ENCODE measurements around the gene ERVK3-1.
A peak's percentile ranks its signal among the peaks of the same experiment; 100 is the strongest.
"Not testable (repeated sequence)": the region's sequence is repeated elsewhere in the genome, so short reads cannot be mapped to it uniquely, and the experiment has no call there.

Gene ERVK3-1

GRCh38 chr19:58304748-58305064 is 471 bp upstream of the ERVK3-1 start:
- no peak for DNase-seq (ENCODE audit: low read depth in 2 of 2)

GRCh38 chr19:58305932-58306323 is 751 bp downstream of the ERVK3-1 start:
- no peak for DNase-seq (ENCODE audit: low read depth in 2 of 2)

- DNase-seq (ENCODE audit: low read depth in 2 of 2): no peak
Measured at GRCh38 chr19:58307736-58308135, 2.6 kb downstream of the ERVK3-1 start.

GRCh38 chr19:58310685-58311084 is 5.5 kb downstream of the ERVK3-1 start:
- DNase-seq (ENCODE audit: low read depth in 2 of 2): not testable (repeated sequence)

- DNase-seq (ENCODE audit: low read depth in 2 of 2): no peak
Measured at GRCh38 chr19:58311345-58311865, 6.2 kb downstream of the ERVK3-1 start.

GRCh38 chr19:58315580-58315979 is 10.4 kb downstream of the ERVK3-1 start:
- DNase-seq (ENCODE audit: low read depth in 2 of 2): no peak

- DNase-seq (ENCODE audit: low read depth in 2 of 2): no peak
Measured at GRCh38 chr19:58317476-58318072, 12.4 kb downstream of the ERVK3-1 start.

- no peak for DNase-seq (ENCODE audit: low read depth in 2 of 2)
Measured at GRCh38 chr19:58318297-58318696, 13.1 kb downstream of the ERVK3-1 start.

GRCh38 chr19:58319241-58319640 is 14.1 kb downstream of the ERVK3-1 start:
- DNase-seq (ENCODE audit: low read depth in 2 of 2): no peak

GRCh38 chr19:58325311-58326022 is 20.3 kb downstream of the ERVK3-1 start:
- no peak for DNase-seq (ENCODE audit: low read depth in 2 of 2)

GRCh38 chr19:58326501-58326913 is 21.3 kb downstream of the ERVK3-1 start:
- no peak for DNase-seq (ENCODE audit: low read depth in 2 of 2)

GRCh38 chr19:58326914-58327726 is 21.9 kb downstream of the ERVK3-1 start, which contains the start of gene ZSCAN22:
ZSCAN22 (plus strand) TSS chr19:58326994; CDS start chr19:58334803, 7,809 bp downstream.
- DNase-seq (ENCODE audit: low read depth in 2 of 2): peak; percentile 85 to 91

GRCh38 chr19:58328999-58329398 is 23.8 kb downstream of the ERVK3-1 start:
- peak in 1 of 2 donors; percentile 14 for DNase-seq (ENCODE audit: low read depth in 2 of 2)

GRCh38 chr19:58330458-58330857 is 25.3 kb downstream of the ERVK3-1 start:
- no peak for DNase-seq (ENCODE audit: low read depth in 2 of 2)

GRCh38 chr19:58332697-58333096 is 27.5 kb downstream of the ERVK3-1 start:
- DNase-seq (ENCODE audit: low read depth in 2 of 2): no peak

GRCh38 chr19:58334691-58335249 is 29.6 kb downstream of the ERVK3-1 start:
- DNase-seq (ENCODE audit: low read depth in 2 of 2): no peak

- DNase-seq (ENCODE audit: low read depth in 2 of 2): no peak
Measured at GRCh38 chr19:58335630-58336029, 30.5 kb downstream of the ERVK3-1 start.

- DNase-seq (ENCODE audit: low read depth in 2 of 2): no peak
Measured at GRCh38 chr19:58336216-58336615, 31.0 kb downstream of the ERVK3-1 start.

GRCh38 chr19:58336820-58337219 is 31.6 kb downstream of the ERVK3-1 start:
- no peak for DNase-seq (ENCODE audit: low read depth in 2 of 2)

GRCh38 chr19:58338336-58338735 is 33.2 kb downstream of the ERVK3-1 start:
- DNase-seq (ENCODE audit: low read depth in 2 of 2): no peak

GRCh38 chr19:58338825-58339558 is 33.8 kb downstream of the ERVK3-1 start:
- no peak for DNase-seq (ENCODE audit: low read depth in 2 of 2)

All from stimulated activated CD8-positive, alpha-beta memory T cell treated with anti-CD3 and anti-CD28 coated beads, Interleukin-2, amount 100 ng/mL, for 48 hours (primary cell).